K562 treated with DMSO at 1 percent for 4 hours (cell line): ENCODE results near the gene ZNF280B. TPM values are rescaled to one million over a fixed set of nuclear protein-coding genes. Genes with fewer than 3 reads are reported as not detected.

Experiments used
- total RNA-seq: library from RNA; unstranded; fragments of 300-600 nt; gene quantifications from 2 replicates; pipeline ENCODE4 v1.2.3, GENCODE V29; 2022; ENCODE audit not compliant: insufficient read depth

The ZNF280B gene
- 12.2 and 14.8 TPM in 2 replicates for total RNA-seq

GRCh38 chr22:22508274-22509176 is at the start of gene ZNF280B:
Gene ZNF280B, minus strand, starts transcription at chr22:22508742. Its CDS starts 19,344 bp downstream, at chr22:22489398.

GRCh38 chr22:22520020-22520656 is 11.6 kb upstream of the ZNF280B start, which contains the start of gene ZNF280A:
Gene ZNF280A, minus strand, starts transcription at chr22:22520270. Its CDS starts 4,640 bp downstream, at chr22:22515630.

Other genes starting within 250 kb of the ZNF280B start
- 24.6 and 33.0 TPM in 2 replicates for gene ZNF280A, start 11.5 kb upstream of the ZNF280B start, total RNA-seq
- 1,261 and 1,621 TPM in 2 replicates for gene PRAME, start 50.5 kb upstream of the ZNF280B start, total RNA-seq
- not detected in 2 replicates for gene GGTLC2, start 135.9 kb upstream of the ZNF280B start, total RNA-seq